DMS79 (cell line): Measurements from ENCODE around the gene LAX1.
"Not testable (repeated sequence)": the region's sequence is repeated elsewhere in the genome, so short reads cannot be mapped to it uniquely, and the experiment has no call there.

Experiments
- DNase-seq: peaks from one replicate; lab custom pipeline; 2025; lab: John Stamatoyannopoulos, UW

LAX1 gene

GRCh38 chr1:203765029-203765837 is at the start of gene LAX1:
TSS of gene LAX1 (plus strand) at chr1:203765183. CDS start at chr1:203765566, 383 bp downstream.
- no peak for DNase-seq

- no peak for DNase-seq
Observed at GRCh38 chr1:203717120-203717519, 47.9 kb upstream of the LAX1 start.

DNA sequence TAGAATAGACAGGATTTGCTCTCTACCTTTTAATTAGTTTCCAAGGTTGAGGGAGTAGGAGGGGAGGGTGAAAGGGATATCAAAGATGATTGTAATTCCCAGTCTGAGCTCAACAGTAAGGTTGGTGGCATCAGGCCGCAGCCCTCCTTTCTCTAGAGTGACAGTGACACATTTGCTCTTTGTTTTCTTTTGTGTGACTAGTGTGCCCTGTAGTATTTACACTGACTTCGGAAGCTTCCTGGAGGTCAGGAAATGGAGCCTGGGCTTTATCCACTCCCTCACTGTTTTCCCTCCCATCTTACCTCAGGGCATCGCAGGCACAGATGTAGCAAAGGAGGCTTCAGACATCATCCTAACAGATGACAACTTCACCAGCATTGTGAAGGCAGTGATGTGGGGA is 44.7 kb upstream of the LAX1 start:
- DNase-seq = no peak

DNA sequence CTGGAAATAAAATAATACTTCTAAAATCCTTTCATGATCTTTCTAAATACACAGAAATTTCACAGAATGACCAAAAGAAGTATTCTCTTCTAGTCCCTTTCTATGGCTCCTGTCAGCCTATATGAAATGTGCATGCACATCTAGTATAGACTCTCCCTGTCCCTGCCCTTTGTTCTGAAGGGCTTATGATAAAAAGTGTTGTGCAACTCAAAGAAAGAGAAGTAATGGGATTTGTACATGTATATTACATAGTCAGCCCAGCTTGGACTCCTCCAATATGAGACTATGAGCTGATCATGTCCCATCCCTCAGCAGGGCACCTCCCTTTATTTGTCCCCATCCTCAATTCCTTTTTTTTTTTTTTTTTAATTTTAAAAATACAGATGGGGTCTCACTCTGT is 42.1 kb upstream of the LAX1 start:
- DNase-seq = no peak

DNA sequence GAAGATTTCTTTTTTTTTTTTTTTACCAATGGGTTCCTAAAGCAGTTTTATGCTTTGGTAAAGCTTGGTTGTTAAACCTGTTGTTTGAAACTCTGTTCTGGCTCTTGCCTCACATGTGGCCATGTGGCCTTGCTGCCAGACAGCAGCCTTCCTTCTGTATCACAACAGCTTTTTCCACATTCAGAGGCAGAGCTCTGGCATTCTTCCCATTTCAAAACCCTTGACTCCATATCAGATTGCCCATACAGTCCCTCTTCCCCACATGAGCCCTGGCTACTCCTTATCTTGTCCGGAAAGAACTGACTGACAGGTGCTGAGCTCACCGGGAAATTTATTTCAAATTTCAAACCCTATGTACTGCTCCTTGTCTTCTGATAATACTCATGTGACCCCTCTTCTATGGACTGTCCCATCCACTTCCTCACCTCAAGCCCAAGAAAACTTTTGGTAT is 38.5 kb upstream of the LAX1 start:
- DNase-seq = no peak

DNA sequence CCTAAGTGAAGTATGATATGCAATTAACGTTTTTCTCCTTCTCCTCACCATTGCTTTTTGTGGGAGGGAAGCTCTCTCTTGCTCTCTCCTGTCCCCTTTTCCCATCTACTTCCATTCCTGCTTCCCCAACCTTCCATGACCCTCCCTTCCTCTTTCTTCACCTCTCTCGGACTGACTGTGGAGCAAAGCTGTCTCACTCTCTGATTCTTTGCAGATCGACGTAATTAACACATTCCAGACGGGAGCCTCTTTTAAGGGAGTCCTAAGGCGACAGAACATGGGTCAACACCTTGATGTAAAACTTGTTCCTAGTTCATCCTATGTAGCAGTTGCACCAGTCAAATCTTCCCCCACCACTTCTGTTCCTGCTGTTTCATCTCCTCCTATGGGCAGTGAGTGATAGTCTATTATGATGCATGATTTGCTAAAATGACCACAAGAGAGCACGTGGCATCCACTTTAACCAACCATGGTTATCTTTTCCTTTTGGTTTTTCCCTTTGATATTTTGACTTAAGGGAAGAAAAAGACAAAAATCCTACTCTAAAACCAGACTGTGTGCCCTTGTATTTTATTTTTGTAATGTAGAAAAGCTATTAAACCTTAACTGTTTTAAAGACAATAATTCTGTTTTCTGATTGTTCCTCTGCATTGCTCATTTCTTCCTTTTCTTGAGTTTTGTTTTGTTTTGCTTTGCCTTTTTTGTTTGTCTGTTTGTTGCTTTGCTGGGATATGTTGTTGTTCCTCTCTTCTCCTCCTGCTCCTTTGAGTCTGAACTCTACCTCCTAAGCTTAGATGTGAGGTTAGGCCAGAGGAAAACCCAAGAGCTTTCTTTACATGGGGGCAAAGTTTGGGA is 31.7 kb upstream of the LAX1 start:
- DNase-seq = no peak

DNA sequence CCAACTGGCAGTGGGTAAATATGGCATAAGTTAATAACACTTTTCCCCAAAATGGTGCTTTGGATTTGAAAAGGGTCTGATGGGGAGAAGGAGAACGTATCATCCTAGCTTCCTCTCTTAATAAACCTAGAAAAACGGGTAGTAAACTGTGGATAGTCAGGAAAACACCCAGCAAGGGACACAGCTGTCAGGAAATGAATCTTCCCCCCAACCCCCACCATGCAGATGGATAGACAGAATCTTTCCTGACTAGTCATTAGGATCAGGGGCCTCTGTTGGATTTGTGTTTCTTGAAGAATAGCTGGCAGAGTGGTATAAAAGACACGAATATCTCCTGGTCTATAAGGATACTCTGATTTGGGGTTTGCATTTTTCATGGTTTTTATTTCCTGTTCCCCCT is 22.5 kb upstream of the LAX1 start:
- DNase-seq = no peak

DNA sequence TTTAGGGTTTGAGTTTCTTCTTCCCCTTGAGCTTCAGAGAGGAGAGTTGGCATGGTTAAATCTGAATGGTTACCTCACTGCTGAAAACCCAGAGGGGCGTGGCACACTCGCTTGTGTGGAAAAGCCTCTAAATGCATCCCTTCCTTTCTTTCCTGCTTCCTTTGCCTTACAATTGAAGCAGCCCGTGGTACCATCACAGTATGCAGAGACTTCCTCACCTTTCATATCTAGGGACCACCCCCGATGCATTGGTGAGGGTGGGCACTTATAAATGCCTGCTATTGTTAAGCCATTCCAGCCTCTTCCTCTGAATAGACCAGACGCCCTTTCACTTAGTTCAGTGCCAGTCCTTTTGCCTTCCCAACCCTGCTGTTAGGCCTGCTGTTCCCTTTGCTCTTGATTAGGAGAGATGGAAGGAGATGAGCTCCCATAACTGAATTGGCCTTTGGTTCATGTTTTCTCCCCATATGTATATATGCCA is 21.9 kb upstream of the LAX1 start:
- DNase-seq = no peak

- no peak for DNase-seq
Observed at GRCh38 chr1:203744075-203744972, 20.7 kb upstream of the LAX1 start.

- DNase-seq = no peak
Observed at GRCh38 chr1:203746281-203746680, 18.7 kb upstream of the LAX1 start.

- no peak for DNase-seq
Observed at GRCh38 chr1:203751051-203751450, 13.9 kb upstream of the LAX1 start.

- DNase-seq = not testable (repeated sequence)
Observed at GRCh38 chr1:203751618-203752361, 13.2 kb upstream of the LAX1 start.

DNA sequence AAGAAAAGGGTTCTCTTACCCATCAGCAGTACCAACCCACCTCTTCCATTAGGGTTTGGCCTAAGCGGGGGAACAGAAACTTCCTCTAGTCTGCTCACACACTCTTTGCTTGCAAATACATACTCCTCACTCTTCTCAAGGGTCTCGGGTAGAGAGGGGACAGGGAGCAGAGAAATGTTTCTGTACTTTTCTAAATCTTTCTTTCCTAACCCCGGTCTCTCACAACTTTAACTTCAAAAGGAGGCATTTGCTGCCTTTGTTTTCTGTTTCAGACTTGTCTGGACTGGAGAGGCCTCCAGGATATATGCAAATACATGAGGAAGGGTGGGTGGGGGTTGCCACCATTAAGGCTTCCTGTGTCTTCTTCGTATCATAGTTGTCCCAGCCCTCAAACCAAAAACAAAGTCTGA is 10.5 kb upstream of the LAX1 start:
- DNase-seq = no peak

DNA sequence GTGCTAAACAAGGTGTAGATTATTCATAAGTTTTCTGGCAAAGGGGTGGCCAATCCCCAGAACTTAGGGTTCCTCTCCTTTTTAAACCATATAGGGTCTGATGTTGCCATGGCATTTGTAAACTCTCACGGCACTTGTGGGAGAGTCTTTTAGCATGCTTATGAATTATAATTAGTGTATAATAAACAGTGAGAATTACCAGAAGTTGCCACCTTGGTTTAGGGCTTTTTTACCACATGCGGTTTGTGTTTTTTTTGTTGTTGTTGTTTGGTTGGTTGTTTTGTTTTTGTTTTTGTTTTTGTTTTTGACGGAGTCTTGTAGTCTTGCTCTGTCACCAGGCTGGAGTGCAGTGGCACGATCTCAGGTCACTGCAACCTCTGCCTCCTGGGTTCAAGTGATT is 8.9 kb upstream of the LAX1 start:
- no peak for DNase-seq

DNA sequence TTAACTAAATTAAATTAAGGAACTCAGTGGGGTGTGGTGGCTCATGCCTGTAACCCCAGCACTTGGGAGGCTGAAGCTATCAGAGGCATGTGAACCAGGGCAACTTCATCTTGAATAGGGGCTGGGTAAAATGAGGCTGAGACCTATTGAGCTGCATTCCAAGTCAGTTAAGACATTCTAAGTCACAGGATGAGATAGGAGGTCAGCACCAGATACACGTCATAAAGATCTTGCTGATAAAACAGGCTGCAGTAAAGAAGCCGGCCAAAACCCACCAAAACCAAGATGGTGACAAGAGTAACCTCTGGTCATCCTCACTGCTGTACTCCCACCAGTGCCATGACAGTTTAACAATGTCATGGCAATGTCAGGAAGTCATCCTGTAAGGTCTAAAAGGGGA is 6.2 kb upstream of the LAX1 start:
- not testable (repeated sequence) for DNase-seq

DNA sequence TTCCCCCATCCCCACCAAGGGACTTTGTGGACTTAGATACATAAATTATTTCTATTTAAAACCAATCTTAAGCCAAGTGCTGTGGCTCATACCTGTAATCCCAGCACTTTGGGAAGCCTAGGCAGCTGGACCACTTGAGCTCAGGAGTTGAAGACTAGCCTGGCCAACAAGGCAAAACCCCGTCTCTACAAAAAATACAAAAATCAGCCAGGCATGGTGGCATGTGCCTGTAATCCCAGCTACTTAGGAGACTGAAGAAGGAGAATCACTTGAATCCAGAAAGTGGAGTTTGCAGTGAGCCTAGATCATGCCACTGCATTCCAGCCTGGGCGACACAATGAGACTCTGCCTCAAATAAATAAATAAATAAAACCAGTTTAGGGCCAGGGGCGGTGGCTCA is 4.5 kb upstream of the LAX1 start:
- DNase-seq = no peak

DNA sequence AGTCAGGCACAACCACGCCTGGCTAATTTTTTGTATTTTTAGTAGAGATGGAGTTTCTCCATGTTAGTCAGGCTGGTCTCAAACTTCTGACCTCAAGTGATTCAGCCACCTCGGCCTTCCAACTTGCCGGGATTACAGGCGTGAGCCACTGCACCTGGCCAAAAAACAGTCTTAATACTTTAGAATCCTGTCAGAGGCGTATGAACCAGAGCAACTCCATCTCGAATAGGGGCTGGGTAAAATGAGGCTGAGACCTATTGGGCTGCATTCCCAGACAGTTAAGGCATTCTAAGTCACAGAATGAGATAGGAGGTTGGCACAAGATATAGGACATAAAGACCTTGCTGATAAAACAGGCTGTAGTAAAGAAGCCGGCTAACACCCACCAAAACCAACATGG is 3.0 kb upstream of the LAX1 start:
- not testable (repeated sequence) for DNase-seq

DNA sequence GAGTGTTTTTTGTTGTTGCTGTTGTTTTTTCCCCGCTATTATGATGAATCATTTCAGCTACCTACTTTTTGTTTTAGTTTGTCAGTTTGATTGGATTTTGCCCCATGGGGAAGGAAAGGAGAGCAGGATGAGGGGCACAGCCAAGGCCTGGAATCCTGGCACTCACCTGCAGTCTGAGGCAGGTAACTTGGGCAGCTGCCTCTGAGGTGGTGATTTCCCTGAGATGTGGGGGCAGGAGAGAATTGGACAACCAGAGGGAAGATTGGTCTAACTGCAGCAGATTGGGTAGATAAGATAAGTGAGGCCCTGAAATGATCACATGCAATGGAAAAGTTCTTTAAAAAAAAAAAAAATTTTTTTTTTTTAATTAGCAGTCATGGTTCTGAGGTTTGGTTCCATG is 1.5 kb upstream of the LAX1 start:
- no peak for DNase-seq

DNA sequence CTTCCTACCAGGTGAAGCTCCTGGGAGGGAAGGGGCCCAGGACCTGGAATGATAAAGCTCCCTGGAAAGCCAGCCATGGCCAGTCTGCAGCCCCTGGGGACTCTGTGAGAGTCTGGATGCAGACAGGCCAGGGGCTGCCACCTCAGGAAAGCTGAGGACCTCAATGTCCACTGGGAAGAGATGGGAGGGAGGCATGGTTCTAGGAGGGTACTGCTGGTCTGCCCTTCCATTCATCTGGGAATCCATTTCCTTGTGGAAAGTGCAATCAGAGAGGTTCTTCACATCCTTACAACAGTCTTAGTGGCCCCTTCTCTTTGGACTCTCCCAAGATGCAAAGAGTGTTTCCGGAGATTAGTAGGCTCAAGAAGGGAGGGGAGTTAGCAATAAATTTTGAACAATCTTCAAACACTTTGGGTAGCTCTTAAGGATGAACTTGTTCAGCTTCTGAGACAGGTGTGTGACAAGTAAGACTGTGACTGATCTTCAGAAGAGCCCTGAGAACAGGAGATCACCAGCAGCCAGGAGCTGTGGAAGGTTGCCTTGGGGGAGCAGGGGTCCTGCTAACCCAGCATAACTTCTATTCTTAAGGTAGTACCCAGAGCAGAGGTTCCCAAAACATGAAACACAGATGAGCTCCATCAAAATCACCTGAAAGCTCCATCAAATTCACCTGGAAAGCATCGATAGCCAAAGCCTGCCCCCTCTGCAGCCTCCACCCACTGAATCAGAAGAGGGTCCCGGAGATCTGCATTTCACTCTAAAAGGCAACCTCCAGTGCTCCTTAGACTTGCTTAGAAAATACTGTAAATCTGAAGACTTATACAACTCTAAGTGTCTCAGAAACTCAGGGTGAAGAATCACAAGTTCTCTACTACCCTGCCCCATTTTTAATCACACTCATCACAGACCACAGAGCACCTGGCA is 616 bp upstream of the LAX1 start:
- no peak for DNase-seq

- no peak for DNase-seq
Observed at GRCh38 chr1:203768256-203768655, 3.3 kb downstream of the LAX1 start.
